HCT116 (cell line): ENCODE data around the gene UBQLN2. TPM values are rescaled to one million over a fixed set of nuclear protein-coding genes. Genes with fewer than 3 reads are reported as not detected.

ENCODE experiments used
- ATAC-seq: fragments of 200-7000 bp; cut with Tn5 transposase; 2 replicates; pipeline ENCODE4 v1.9.1; 2020; ENCODE audit warnings: mild to moderate bottlenecking, moderate library complexity
- BruUV-seq: library from RNA; stranded (reverse); fragments of 400-500 nt; replicated peaks from 2 replicates; lab custom pipeline; 2021; lab: Mats Ljungman, UMichigan
- CTCF ChIA-PET: fragments of 300-600 bp; sonication (Branson Sonifier 250); formaldehyde crosslinking; loops from one replicate; lab custom pipeline; 2021; ENCODE audit warnings: antibody characterized with exemption; lab: Charles Lee
- POLR2A ChIA-PET: fragments of 300-600, 350-600 bp; sonication (Branson Sonifier 250); formaldehyde crosslinking; loops from one replicate; lab custom pipeline; 2021; ENCODE audit warnings: antibody characterized with exemption; lab: Charles Lee
- RAD21 ChIA-PET, 2 experiments: fragments of 300-600 bp; sonication (Branson Sonifier 250); formaldehyde crosslinking; loops; one replicate each; lab custom pipeline; 2023; ENCODE audit warnings: low total read pairs in 2 of 2; ENCODE audit not compliant: uncharacterized antibody in 2 of 2, unreplicated experiment in 2 of 2, low non-redundant PET in 1 of 2; lab: Charles Lee
- DNase-seq: peaks from one replicate; pipeline ENCODE4 v3.0.0-alpha.2; 2010; ENCODE audit warnings: low read depth, low spot score
- H2AFZ ChIP-seq: fragments of 200-600 bp; shearing (Covaris generic), sonication (generic); 2 replicates; pipeline ENCODE4 v1.6.1; 2017; ENCODE audit warnings: low read depth, mixed run types, mixed read lengths, antibody characterized with exemption, low read length; ENCODE audit not compliant: poor library complexity, severe bottlenecking
- H3K27ac ChIP-seq: 2 replicates; pipeline ENCODE4 v1.5.1; 2012; ENCODE audit warnings: low read depth, low read length
- H3K27me3 ChIP-seq: fragments of 200-600 bp; sonication (generic); 2 replicates; pipeline ENCODE4 v1.6.1; 2016; ENCODE audit warnings: mixed run types, low read length, mixed read lengths; ENCODE audit not compliant: insufficient read depth
- H3K36me3 ChIP-seq, 2 experiments: fragments of 200-500 bp in 1 of 2; fragments of 200-600 bp in 1 of 2; sonication (Bioruptor generic) in 1 of 2; sonication (generic) in 1 of 2; 2 replicates each; pipeline versions ENCODE4 v1.5.1 to v1.6.1; 2014 to 2016; ENCODE audit warnings: low read length in 2 of 2, inconsistent platforms in 1 of 2, mixed read lengths in 1 of 2, mixed run types in 1 of 2; ENCODE audit not compliant: insufficient read depth in 2 of 2, control insufficient read depth in 1 of 2
- H3K4me1 ChIP-seq, 2 experiments: fragments of 200-600 bp in 1 of 2; sonication (generic) in 1 of 2; 2 replicates each; pipeline versions ENCODE4 v1.5.1 to v1.6.1; 2012 to 2017; ENCODE audit warnings: low read length in 2 of 2, inconsistent platforms in 1 of 2, mild to moderate bottlenecking in 1 of 2, mixed read lengths in 1 of 2, mixed run types in 1 of 2, moderate library complexity in 1 of 2; ENCODE audit not compliant: insufficient read depth in 2 of 2, control insufficient read depth in 1 of 2
- H3K4me2 ChIP-seq: fragments of 200-600 bp; sonication (generic); 2 replicates; pipeline ENCODE4 v1.6.1; 2017; ENCODE audit warnings: mixed run types, low read length, mixed read lengths
- H3K4me3 ChIP-seq, 2 experiments: fragments of 200-600 bp in 1 of 2; sonication (generic) in 1 of 2; replicated peaks in 1 of 2; 2 replicates each; pipeline ENCODE4 v1.5.1; 2011 to 2016; ENCODE audit warnings: low read length in 2 of 2, control low read depth in 1 of 2, low read depth in 1 of 2, mild to moderate bottlenecking in 1 of 2, mixed read lengths in 1 of 2, mixed run types in 1 of 2
- H3K79me2 ChIP-seq: fragments of 200-600 bp; sonication (generic); 2 replicates; pipeline ENCODE4 v1.6.1; 2017; ENCODE audit warnings: mild to moderate bottlenecking, mixed run types, low read length, moderate library complexity, mixed read lengths; ENCODE audit not compliant: insufficient read depth
- H3K9ac ChIP-seq: fragments of 200-600 bp; sonication (generic); 2 replicates; pipeline ENCODE4 v1.6.1; 2016; ENCODE audit warnings: low read length, mixed read lengths
- H3K9me2 ChIP-seq: fragments of 200-600 bp; sonication (generic), shearing (Covaris generic); 2 replicates; pipeline ENCODE4 v1.6.1; 2017; ENCODE audit warnings: mixed run types, mild to moderate bottlenecking, moderate library complexity; ENCODE audit not compliant: insufficient read depth
- H3K9me3 ChIP-seq, 2 experiments: fragments of 200-500 bp in 1 of 2; fragments of 200-600 bp in 1 of 2; sonication (Bioruptor generic) in 1 of 2; sonication (generic) in 1 of 2; 2 replicates each; pipeline ENCODE4 v1.6.1; 2014 to 2017; ENCODE audit warnings: low read length in 2 of 2, mixed read lengths in 2 of 2, inconsistent platforms in 1 of 2, low read depth in 1 of 2, mild to moderate bottlenecking in 1 of 2, mixed run types in 1 of 2, moderate library complexity in 1 of 2; ENCODE audit not compliant: control insufficient read depth in 1 of 2, insufficient read depth in 1 of 2
- H4K20me1 ChIP-seq: fragments of 200-600 bp; sonication (generic), shearing (Covaris generic); 2 replicates; pipeline ENCODE4 v1.6.1; 2017; ENCODE audit warnings: mixed run types, mild to moderate bottlenecking, moderate library complexity; ENCODE audit not compliant: insufficient read depth
- ATF3 ChIP-seq: IDR thresholded peaks from 2 replicates; pipeline ENCODE4 v1.6.1; 2012
- CBX3 ChIP-seq: IDR thresholded peaks from 2 replicates; pipeline ENCODE4 v1.6.1; 2012; ENCODE audit warnings: low read depth
- CEBPB ChIP-seq: IDR thresholded peaks from 2 replicates; pipeline ENCODE4 v1.6.1; 2012; ENCODE audit warnings: low read depth
- CTCF ChIP-seq, 3 experiments: fragments of 200-600 bp in 1 of 3; sonication (generic) in 1 of 3; IDR thresholded peaks in 2 of 3; conservative IDR thresholded peaks in 1 of 3; 2 replicates each; pipeline ENCODE4 v1.5.1; 2012 to 2017; ENCODE audit warnings: low read depth in 2 of 3, low read length in 2 of 3, antibody characterized with exemption in 1 of 3, borderline replicate concordance in 1 of 3, control low read depth in 1 of 3, mild to moderate bottlenecking in 1 of 3, mixed read lengths in 1 of 3, mixed run types in 1 of 3, moderate library complexity in 1 of 3; ENCODE audit not compliant: insufficient read depth in 1 of 3
- EZH2 ChIP-seq: fragments of 200-600 bp; sonication (generic); IDR thresholded peaks from 2 replicates; pipeline ENCODE4 v1.6.1; 2017; ENCODE audit warnings: antibody characterized with exemption, mixed run types
- EZH2phosphoT487 ChIP-seq: fragments of 200-600 bp; IDR thresholded peaks from 2 replicates; pipeline ENCODE4 v1.6.1; 2018; ENCODE audit warnings: antibody characterized with exemption, borderline replicate concordance
- FOSL1 ChIP-seq: IDR thresholded peaks from 2 replicates; pipeline ENCODE4 v1.6.1; 2012; ENCODE audit warnings: low read depth
- JUND ChIP-seq: IDR thresholded peaks from 2 replicates; pipeline ENCODE4 v1.6.1; 2012
- POLR2A ChIP-seq: IDR thresholded peaks from 2 replicates; pipeline ENCODE4 v1.7.0; 2011; ENCODE audit warnings: borderline replicate concordance; ENCODE audit not compliant: insufficient read depth, insufficient read length; ENCODE audit errors: extremely low read depth
- POLR2AphosphoS5 ChIP-seq: IDR thresholded peaks from 2 replicates; pipeline ENCODE4 v1.6.1; 2011; ENCODE audit warnings: mild to moderate bottlenecking, low read depth, low read length, moderate library complexity
- RAD21 ChIP-seq: IDR thresholded peaks from 2 replicates; pipeline ENCODE4 v1.6.1; 2012; ENCODE audit warnings: low read depth, mild to moderate bottlenecking
- REST ChIP-seq: IDR thresholded peaks from 2 replicates; pipeline ENCODE4 v1.6.1; 2012; ENCODE audit warnings: low read depth
- SIN3A ChIP-seq: IDR thresholded peaks from 2 replicates; pipeline ENCODE4 v1.6.1; 2012; ENCODE audit warnings: low read depth
- SP1 ChIP-seq: IDR thresholded peaks from 2 replicates; pipeline ENCODE4 v1.6.1; 2012; ENCODE audit warnings: low read depth
- SRF ChIP-seq: IDR thresholded peaks from 2 replicates; pipeline ENCODE4 v1.6.1; 2012; ENCODE audit warnings: low read depth
- TCF7L2 ChIP-seq: IDR thresholded peaks from 2 replicates; pipeline ENCODE4 v1.7.0; 2011; ENCODE audit warnings: borderline replicate concordance, inconsistent platforms; ENCODE audit not compliant: insufficient read depth, insufficient read length; ENCODE audit errors: extremely low read depth
- YY1 ChIP-seq: IDR thresholded peaks from 2 replicates; pipeline ENCODE4 v1.6.1; 2011; ENCODE audit warnings: low read length, low read depth, moderate library complexity, mild to moderate bottlenecking; ENCODE audit not compliant: insufficient replicate concordance; ENCODE audit errors: extremely low read depth
- ZFX ChIP-seq: fragments of 450-650 bp; IDR thresholded peaks from 2 replicates; pipeline ENCODE4 v1.6.1; 2017
- ZNF274 ChIP-seq: fragments of 200-500 bp; sonication (Bioruptor generic); IDR thresholded peaks from 2 replicates; pipeline ENCODE4 v1.6.1; 2014; ENCODE audit warnings: mild to moderate bottlenecking, low read depth, low read length, inconsistent platforms
- intact Hi-C: fragments of 100-400 bp; cut with micrococcal nuclease; formaldehyde crosslinking; loops from 2 replicates; pipeline ENCODE4 v1.10.0; 2022
- total RNA-seq: library from RNA; stranded (reverse); gene quantifications from one replicate; pipeline ENCODE4 v1.2.1, GENCODE V29; 2021; ENCODE audit not compliant: unreplicated experiment
- TF ChIP-seq, protein P1 (sequence below): IDR thresholded peaks from 2 replicates; pipeline ENCODE4 v1.6.1; 2012

UBQLN2 gene
- total RNA-seq, 1 experiment from 2014 or later, result 20.9 TPM

DNA sequence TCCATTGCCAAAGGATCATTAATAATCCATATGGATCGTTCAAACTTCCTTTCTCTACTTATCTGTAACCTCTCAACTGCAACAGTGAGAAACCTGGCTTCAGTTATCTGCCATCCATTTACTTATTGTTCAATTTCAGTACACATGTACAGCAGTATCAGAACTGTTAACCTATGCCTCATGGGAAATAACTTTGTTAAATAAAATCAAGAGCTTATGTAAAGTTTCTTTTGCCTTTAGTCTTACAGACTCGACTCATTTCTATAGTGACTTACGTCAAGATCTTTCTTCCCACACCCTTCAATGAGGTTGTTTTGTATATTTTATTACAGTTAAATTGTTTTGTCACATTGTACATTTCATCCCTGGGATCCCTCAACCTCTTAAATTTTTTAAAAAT lies 11.4 kb downstream of the UBQLN2 start:
- H3K36me3 ChIP-seq, result no peaks in the 10 kb centered on the region
- H4K20me1 ChIP-seq, result no peaks in the 10 kb centered on the region
- no peak overlapping the region for H3K9ac ChIP-seq
- no peaks in the 10 kb centered on the region for H3K27me3 ChIP-seq
- ChIA-PET RAD21 (no interaction called here), CTCF (no interaction called here), POLR2A (no interaction called here)
- H3K9me3 ChIP-seq, result no peaks in the 10 kb centered on the region
- no peak for TF ChIP-seq ZFX
- no peak for TF ChIP-seq CEBPB
- no peak for TF ChIP-seq CBX3
- TF ChIP-seq SIN3A, result no peak
- no peak for TF ChIP-seq SP1
- TF ChIP-seq JUND, result no peak
- no peak for TF ChIP-seq REST
- TF ChIP-seq POLR2AphosphoS5, result no peak
- TF ChIP-seq EZH2, result no peak
- no peak for TF ChIP-seq SRF
- TF ChIP-seq ZNF274, result no peak
- no peak for TF ChIP-seq CTCF (IDR thresholded peaks at IDR 0.05 in 2 of 3, conservative IDR thresholded peaks at IDR 0.05 in 1 of 3; ENCODE audit: borderline replicate concordance in 1 of 3, insufficient read depth in 1 of 3, low read depth in 2 of 3, low read length in 2 of 3)
- no peak for TF ChIP-seq FOSL1
- TF ChIP-seq EZH2phosphoT487, result no peak
- TF ChIP-seq, protein P1, sequence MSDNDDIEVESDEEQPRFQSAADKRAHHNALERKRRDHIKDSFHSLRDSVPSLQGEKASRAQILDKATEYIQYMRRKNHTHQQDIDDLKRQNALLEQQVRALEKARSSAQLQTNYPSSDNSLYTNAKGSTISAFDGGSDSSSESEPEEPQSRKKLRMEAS, result no peak
- no peak for TF ChIP-seq RAD21
- TF ChIP-seq ATF3, result no peak
- TF ChIP-seq TCF7L2, result no peak
- no peak for TF ChIP-seq YY1
- TF ChIP-seq POLR2A, result no peak
- no peak for ATAC-seq
- intact Hi-C loops, result no loop called here
- no peak overlapping the region for H2AFZ ChIP-seq
- DNase-seq, result no peak
- H3K4me2 ChIP-seq, result no peak overlapping the region
- no peaks in the 10 kb centered on the region for H3K9me2 ChIP-seq
- H3K4me3 ChIP-seq, result no peak overlapping the region
- H3K4me1 ChIP-seq, result no peaks in the 10 kb centered on the region
- no peaks in the 10 kb centered on the region for H3K79me2 ChIP-seq
- no peak overlapping the region for H3K27ac ChIP-seq
- no TSS peak for BruUV-seq
